ENCODE data around the gene ZNF232.

DNA sequence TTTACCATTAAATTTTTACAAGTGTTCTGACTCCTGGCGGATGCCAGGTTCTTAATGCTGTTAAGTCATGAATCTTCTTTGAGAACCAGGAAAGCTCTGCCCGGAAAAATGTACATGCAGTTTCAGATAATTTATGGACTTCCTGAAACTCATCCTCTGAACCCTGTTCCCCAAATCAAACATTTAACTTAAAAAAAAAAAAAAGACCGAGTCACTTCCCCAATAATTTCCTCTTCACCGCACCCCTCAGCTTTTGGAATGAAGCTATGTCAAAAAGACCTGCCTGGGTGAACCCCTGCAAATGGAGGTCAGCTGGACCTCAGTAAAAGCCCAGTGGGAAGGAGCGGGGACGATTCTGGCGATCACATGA lies 15.0 kb downstream of the ZNF232 start:
- TF ChIP-seq EZH2 (IDR thresholded peaks at IDR 0.05; ENCODE audit: low read length, missing control alignments) (no peak), CTCF (conservative IDR thresholded peaks at IDR 0.05 in 1 of 2, IDR thresholded peaks at IDR 0.05 in 1 of 2; ENCODE audit: low read depth in 1 of 2, low read length in 2 of 2) (no peak)
